Measurements from ENCODE around the gene ABI2. TPM values are rescaled to one million over a fixed set of nuclear protein-coding genes. Genes with fewer than 3 reads are reported as not detected.
"Not testable (repeated sequence)": the region's sequence is repeated elsewhere in the genome, so short reads cannot be mapped to it uniquely, and the experiment has no call there.

Gene ABI2
- total and polyA plus RNA-seq, 8 donors, result 6.1 to 151 (median 14.4) TPM

GRCh38 chr2:203282101-203282500 is 46.1 kb upstream of the ABI2 start:
- DNase-seq, result no peak
- no peak for TF ChIP-seq POLR2AphosphoS5 (IDR thresholded peaks at IDR 0.05)
- no peak for TF ChIP-seq EP300 (IDR thresholded peaks at IDR 0.05)
- no peak for TF ChIP-seq CTCF (IDR thresholded peaks at IDR 0.05)
- no peak for TF ChIP-seq POLR2A (IDR thresholded peaks at IDR 0.05)
- no peaks in the 10 kb centered on the region for H3K27me3 ChIP-seq
- 93 to 99% (median 97%) methylated on average over 7 of the region's 7 CpGs for WGBS, 5 donors
- H3K4me1 ChIP-seq, result no peaks in the 10 kb centered on the region
- H3K36me3 ChIP-seq, result peaks cover 48 to 99% (median 98%) of the 10 kb centered on the region in 4 donors
- no peaks in the 10 kb centered on the region for H3K9me3 ChIP-seq
- no peak overlapping the region for H3K27ac ChIP-seq
- intact Hi-C loops (cut with DNase I; ENCODE audit: low total_unique reads), result no loop called here
- H3K4me3 ChIP-seq, result no peak overlapping the region

GRCh38 chr2:203286532-203286931 is 41.7 kb upstream of the ABI2 start:
- 89 to 98% (median 96%) methylated on average over 2 of the region's 2 CpGs for WGBS, 5 donors
- Histone ChIP-seq H3K27ac (no peak overlapping the region), H3K4me1 (no peaks in the 10 kb centered on the region), H3K9me3 (no peaks in the 10 kb centered on the region), H3K4me3 (no peak overlapping the region), H3K36me3 (peaks cover 29 to 94% (median 90%) of the 10 kb centered on the region in 4 donors), H3K27me3 (no peaks in the 10 kb centered on the region)
- DNase-seq, result no peak
- TF ChIP-seq EP300 (IDR thresholded peaks at IDR 0.05), result no peak
- TF ChIP-seq POLR2A (IDR thresholded peaks at IDR 0.05), result no peak
- no peak for TF ChIP-seq POLR2AphosphoS5 (IDR thresholded peaks at IDR 0.05)
- no peak for TF ChIP-seq CTCF (IDR thresholded peaks at IDR 0.05)
- intact Hi-C loops (cut with DNase I; ENCODE audit: low total_unique reads), result no loop called here

- H3K27ac ChIP-seq, result no peak overlapping the region
- intact Hi-C loops (cut with DNase I; ENCODE audit: low total_unique reads), result no loop called here
- H3K4me3 ChIP-seq, result no peak overlapping the region
- WGBS, 5 donors, result 94 to 100% (median 95%) methylated on average over 3 of the region's 3 CpGs
- H3K27me3 ChIP-seq, result no peaks in the 10 kb centered on the region
- H3K9me3 ChIP-seq, result no peaks in the 10 kb centered on the region
- TF ChIP-seq EP300 (IDR thresholded peaks at IDR 0.05) (no peak), POLR2AphosphoS5 (IDR thresholded peaks at IDR 0.05) (no peak), POLR2A (IDR thresholded peaks at IDR 0.05) (no peak)
- DNase-seq, result no peak
- peaks cover 8 to 74% (median 67%) of the 10 kb centered on the region in 4 donors for H3K36me3 ChIP-seq
- H3K4me1 ChIP-seq, result no peaks in the 10 kb centered on the region
Observed at GRCh38 chr2:203301667-203302066, 26.5 kb upstream of the ABI2 start.

- H3K9me3 ChIP-seq; H3K4me3 ChIP-seq; H3K4me1 ChIP-seq; H3K27ac ChIP-seq; H3K27me3 ChIP-seq; DNase-seq; intact Hi-C loops (cut with DNase I; ENCODE audit: low total_unique reads): not testable (repeated sequence)
- 93 to 99% (median 96%) methylated on average over 8 of the region's 8 CpGs for WGBS, 5 donors
- peaks cover 4 to 73% (median 60%) of the 10 kb centered on the region in 4 donors for H3K36me3 ChIP-seq
Observed at GRCh38 chr2:203302586-203302985, 25.6 kb upstream of the ABI2 start.

- no peak for DNase-seq
- 89 to 95% (median 92%) methylated on average over 3 of the region's 3 CpGs for WGBS, 5 donors
- no peak for TF ChIP-seq EP300 (IDR thresholded peaks at IDR 0.05)
- TF ChIP-seq POLR2A (IDR thresholded peaks at IDR 0.05), result no peak
- no peak for TF ChIP-seq POLR2AphosphoS5 (IDR thresholded peaks at IDR 0.05)
- no peak for TF ChIP-seq CTCF (IDR thresholded peaks at IDR 0.05)
- Histone ChIP-seq H3K27me3 (no peaks in the 10 kb centered on the region), H3K36me3 (peaks cover 0 to 21% (median 10%) of the 10 kb centered on the region in 4 donors), H3K9me3 (no peaks in the 10 kb centered on the region), H3K4me3 (no peak overlapping the region), H3K4me1 (no peaks in the 10 kb centered on the region), H3K27ac (no peak overlapping the region)
- intact Hi-C loops (cut with DNase I; ENCODE audit: low total_unique reads), result no loop called here
Observed at GRCh38 chr2:203310688-203311436, 17.3 kb upstream of the ABI2 start.
